ENCODE data around the gene HS1BP3. TPM values are rescaled to one million over a fixed set of nuclear protein-coding genes. Genes with fewer than 3 reads are reported as not detected.
A peak's percentile ranks its signal among the peaks of the same experiment; 100 is the strongest.

Gene HS1BP3
- total RNA-seq, 4 donors from 2014 or later: 30.4 to 44.6 (median 36.8) TPM

DNA sequence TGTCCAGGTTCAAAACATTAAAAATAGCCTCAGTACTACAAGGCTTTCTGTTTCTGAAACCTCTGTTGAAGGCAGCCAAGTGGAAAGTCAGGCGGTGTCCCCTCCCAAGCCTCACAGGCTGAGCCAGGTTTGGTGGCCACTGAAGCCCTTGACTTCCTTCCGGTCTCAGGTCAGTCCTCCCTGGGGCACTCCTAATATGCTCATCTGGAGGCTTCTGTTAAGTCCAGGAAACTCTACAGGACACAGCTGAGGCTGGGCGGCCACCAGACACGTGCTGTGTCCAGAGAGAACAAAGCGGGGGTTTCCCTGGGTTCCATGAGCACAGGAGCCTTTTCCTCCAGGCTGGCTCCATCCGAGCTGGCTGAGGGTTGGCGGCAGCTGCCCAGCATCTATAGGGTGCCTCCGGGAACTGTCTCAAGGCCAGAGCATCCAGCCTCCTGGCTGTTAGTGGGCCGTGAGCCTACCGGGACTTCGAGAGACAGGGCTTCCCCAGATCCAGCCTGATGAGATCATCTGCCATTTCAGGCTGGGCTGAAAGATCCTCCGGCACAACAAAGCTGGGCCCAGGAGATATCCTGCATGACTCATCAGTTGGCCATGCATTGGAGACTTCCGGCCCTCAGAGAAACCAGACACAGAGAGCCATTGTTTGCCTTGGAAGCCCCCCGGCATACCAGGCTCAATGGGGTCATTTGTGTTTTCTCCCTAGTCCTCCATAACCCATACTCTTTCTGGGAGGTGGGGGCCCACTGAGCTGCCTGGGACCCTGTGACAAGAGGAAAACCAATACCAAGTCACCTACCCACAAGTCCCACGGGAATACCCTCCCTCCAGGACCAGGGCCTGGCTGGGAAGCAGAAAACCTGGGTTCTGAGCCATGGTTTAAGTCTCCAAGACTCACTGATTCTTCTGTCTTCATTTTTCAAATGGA is 71.7 kb downstream of the HS1BP3 start:
- no peak for TF ChIP-seq CTCF (IDR thresholded peaks at IDR 0.05)
- TF ChIP-seq POLR2A (IDR thresholded peaks at IDR 0.05): no peak
- WGBS, 2 donors: 29 to 36% methylated on average over 14 to 15 of the region's 15 CpGs
- DNase-seq (ENCODE audit: low spot score in 2 of 2): peak; percentile 84 to 95
- no peak overlapping the region for H3K4me3 ChIP-seq (ENCODE audit: low read depth, poor library complexity, severe bottlenecking)
- intact Hi-C loops (cut with DNase I; ENCODE audit: low total_unique reads): no loop called here

DNA sequence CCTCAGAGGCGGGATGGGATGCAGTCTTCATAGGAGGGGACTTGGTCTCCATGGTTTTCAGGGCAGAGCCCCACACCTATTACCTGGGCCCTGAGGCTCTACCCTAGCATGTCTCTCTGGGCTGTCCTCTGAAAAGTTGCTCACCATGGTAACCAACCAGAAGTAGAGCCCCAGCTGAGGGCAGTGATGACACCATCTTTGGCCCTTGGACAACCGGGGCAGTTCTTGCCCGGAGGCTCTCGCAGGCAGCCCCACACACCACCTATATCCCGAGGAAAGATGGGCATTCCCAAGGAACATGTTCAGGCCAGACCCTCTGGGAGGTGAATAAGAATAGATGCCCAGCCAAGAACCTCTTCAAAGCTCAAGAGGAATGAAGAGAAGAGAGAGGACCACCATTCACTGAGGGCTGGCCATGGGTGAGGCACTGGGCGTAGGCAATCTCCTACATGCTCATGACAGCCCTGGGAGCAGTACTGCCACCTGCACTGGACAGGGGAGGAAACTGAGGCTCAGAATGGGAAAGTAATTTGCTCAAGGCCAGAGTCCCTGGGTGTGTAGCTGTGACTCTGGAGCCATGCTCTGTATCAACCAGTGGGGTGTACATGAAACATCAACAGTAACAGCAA is 72.5 kb downstream of the HS1BP3 start:
- H3K4me3 ChIP-seq (ENCODE audit: low read depth, poor library complexity, severe bottlenecking): no peak overlapping the region
- no peak for DNase-seq (ENCODE audit: low spot score in 2 of 2)
- 61 to 70% methylated on average over 5 to 6 of the region's 6 CpGs for WGBS, 2 donors
- TF ChIP-seq CTCF (IDR thresholded peaks at IDR 0.05) (no peak), POLR2A (IDR thresholded peaks at IDR 0.05) (no peak)
- intact Hi-C loops (cut with DNase I; ENCODE audit: low total_unique reads): no loop called here

- peak in 1 of 2 donors; percentile 59 for DNase-seq (ENCODE audit: low spot score in 2 of 2)
- 56 to 70% methylated on average over 6 to 12 of the region's 12 CpGs for WGBS, 2 donors
- intact Hi-C loops (cut with DNase I; ENCODE audit: low total_unique reads): no loop called here
- no peak overlapping the region for H3K4me3 ChIP-seq (ENCODE audit: low read depth, poor library complexity, severe bottlenecking)
- TF ChIP-seq CTCF (IDR thresholded peaks at IDR 0.05) (no peak), POLR2A (IDR thresholded peaks at IDR 0.05) (no peak)
Measured at GRCh38 chr2:20577495-20578235, 73.2 kb downstream of the HS1BP3 start.

DNA sequence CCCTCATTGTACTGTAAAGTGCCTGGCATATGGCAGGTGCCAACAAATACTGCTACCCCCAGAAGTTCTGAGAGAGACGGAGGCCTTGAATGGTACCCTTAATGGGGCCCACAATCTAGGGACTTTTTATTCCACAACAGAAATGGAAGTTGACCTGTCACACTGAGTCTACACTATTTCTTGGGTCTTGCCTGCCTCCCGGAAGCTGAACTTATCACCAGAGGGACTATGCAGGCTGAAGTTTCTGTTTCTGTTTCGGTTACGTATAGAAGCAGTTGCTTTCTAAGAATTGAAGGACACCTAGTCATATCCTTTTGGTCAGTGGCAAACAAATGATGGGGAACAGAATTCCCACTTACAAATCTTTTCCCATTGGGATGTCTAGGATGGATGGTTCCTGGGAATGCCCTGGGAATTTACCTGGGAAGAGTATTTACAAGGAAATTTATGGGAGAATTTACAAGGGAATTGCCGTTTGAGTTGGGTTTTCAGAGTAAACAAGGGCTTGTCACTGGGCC is 74.2 kb downstream of the HS1BP3 start:
- WGBS, 2 donors: 73 to 81% methylated on average over 5 of the region's 5 CpGs
- no peak for DNase-seq (ENCODE audit: low spot score in 2 of 2)
- TF ChIP-seq CTCF (IDR thresholded peaks at IDR 0.05): no peak
- intact Hi-C loops (cut with DNase I; ENCODE audit: low total_unique reads): no loop called here
- no peak overlapping the region for H3K4me3 ChIP-seq (ENCODE audit: low read depth, poor library complexity, severe bottlenecking)

DNA sequence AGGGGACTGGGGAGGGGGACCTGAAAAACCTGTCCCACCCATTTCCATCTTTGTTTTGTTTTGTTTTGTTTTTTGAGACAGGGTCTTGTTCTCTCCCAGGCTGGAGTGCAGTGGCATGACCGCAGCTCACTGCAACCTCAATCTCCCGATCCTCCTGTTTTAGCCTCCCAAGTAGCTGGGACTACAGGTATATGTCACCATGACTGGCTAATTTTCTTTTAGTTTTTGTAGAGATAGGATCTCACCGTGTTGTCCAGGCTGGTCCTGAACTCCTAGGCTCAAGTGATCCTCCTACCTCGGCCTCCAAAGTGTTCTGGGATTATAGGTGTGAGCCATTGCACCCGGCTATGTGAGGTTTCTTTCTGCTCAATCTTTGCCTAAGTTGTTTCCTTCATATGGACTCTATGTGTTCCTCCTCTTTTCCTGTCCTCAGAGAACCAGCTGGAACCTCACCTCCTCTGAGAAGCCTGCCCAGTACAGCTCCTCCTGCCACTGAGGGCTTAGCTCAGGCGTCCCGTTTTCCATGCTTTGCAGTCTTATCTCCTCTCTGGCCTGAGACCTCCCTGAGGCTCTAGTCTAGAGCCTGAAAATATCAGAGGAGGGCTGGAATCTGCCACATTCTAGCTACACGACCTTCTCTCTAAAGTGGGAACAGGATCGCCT is 74.8 kb downstream of the HS1BP3 start:
- no peak for DNase-seq (ENCODE audit: low spot score in 2 of 2)
- no peak for TF ChIP-seq CTCF (IDR thresholded peaks at IDR 0.05)
- TF ChIP-seq POLR2A (IDR thresholded peaks at IDR 0.05): no peak
- H3K4me3 ChIP-seq (ENCODE audit: low read depth, poor library complexity, severe bottlenecking): no peak overlapping the region
- intact Hi-C loops (cut with DNase I; ENCODE audit: low total_unique reads): no loop called here
- 97 to 99% methylated on average over 9 of the region's 9 CpGs for WGBS, 2 donors

Data from lower leg skin (tissue), 4 donors.